Duodenal mucosa (tissue), 2 donors: ENCODE measurements around the gene SERPINA9.

Experiments used
- H3K27ac ChIP-seq: one replicate; pipeline ENCODE4 v1.7.0; 2013; ENCODE audit warnings: low read depth, low read length
- H3K27me3 ChIP-seq, 2 donors: one replicate each; pipeline ENCODE4 v1.7.0; 2013; ENCODE audit warnings: low read length in 2 of 2, control low read depth in 1 of 2; ENCODE audit not compliant: insufficient read depth in 2 of 2, control insufficient read depth in 1 of 2
- H3K36me3 ChIP-seq, 2 donors: one replicate each; pipeline ENCODE4 v1.7.0; 2013; ENCODE audit warnings: low read length in 2 of 2, control low read depth in 1 of 2; ENCODE audit not compliant: insufficient read depth in 2 of 2, control insufficient read depth in 1 of 2
- H3K4me1 ChIP-seq, 2 donors: one replicate each; pipeline ENCODE4 v1.7.0; 2013; ENCODE audit warnings: low read length in 2 of 2, control low read depth in 1 of 2; ENCODE audit not compliant: insufficient read depth in 2 of 2, control insufficient read depth in 1 of 2
- H3K4me3 ChIP-seq, 2 donors: one replicate each; pipeline ENCODE4 v1.7.0; 2013; ENCODE audit warnings: low read length in 2 of 2, low read depth in 1 of 2
- H3K9ac ChIP-seq, 2 donors: one replicate each; pipeline ENCODE4 v1.7.0; 2013; ENCODE audit warnings: low read length in 2 of 2, low read depth in 1 of 2
- H3K9me3 ChIP-seq, 2 donors: one replicate each; pipeline ENCODE4 v1.7.0; 2013; ENCODE audit warnings: low read length in 2 of 2, control low read depth in 1 of 2; ENCODE audit not compliant: control insufficient read depth in 1 of 2

Gene SERPINA9

DNA sequence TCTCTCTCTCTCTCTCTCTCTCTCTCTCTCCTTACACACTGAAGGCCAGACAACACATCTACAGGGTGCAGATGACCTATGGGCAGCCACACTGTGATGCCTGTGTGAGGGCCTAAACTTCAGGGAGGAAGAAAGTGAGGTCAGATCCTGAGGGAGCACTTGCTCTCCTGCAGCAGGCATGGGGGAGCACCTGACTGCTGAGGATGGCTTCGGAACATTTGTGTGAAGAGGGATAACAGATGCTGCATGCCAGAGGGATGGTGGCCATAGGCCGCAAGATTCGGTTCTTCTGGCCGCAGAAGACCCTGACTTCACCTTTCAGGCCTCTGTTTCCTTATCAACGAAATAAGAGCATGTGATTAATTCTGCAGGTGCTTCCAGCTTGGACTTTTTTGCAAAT is 11.7 kb downstream of the SERPINA9 start:
- H3K9me3 ChIP-seq = peaks cover 8 to 10% of the 10 kb centered on the region in 2 donors
- no peaks in the 10 kb centered on the region for H3K27me3 ChIP-seq
- no peaks in the 10 kb centered on the region for H3K4me1 ChIP-seq
- H3K27ac ChIP-seq = no peak overlapping the region
- H3K9ac ChIP-seq = no peak overlapping the region
- H3K4me3 ChIP-seq = no peak overlapping the region
- H3K36me3 ChIP-seq = no peaks in the 10 kb centered on the region

DNA sequence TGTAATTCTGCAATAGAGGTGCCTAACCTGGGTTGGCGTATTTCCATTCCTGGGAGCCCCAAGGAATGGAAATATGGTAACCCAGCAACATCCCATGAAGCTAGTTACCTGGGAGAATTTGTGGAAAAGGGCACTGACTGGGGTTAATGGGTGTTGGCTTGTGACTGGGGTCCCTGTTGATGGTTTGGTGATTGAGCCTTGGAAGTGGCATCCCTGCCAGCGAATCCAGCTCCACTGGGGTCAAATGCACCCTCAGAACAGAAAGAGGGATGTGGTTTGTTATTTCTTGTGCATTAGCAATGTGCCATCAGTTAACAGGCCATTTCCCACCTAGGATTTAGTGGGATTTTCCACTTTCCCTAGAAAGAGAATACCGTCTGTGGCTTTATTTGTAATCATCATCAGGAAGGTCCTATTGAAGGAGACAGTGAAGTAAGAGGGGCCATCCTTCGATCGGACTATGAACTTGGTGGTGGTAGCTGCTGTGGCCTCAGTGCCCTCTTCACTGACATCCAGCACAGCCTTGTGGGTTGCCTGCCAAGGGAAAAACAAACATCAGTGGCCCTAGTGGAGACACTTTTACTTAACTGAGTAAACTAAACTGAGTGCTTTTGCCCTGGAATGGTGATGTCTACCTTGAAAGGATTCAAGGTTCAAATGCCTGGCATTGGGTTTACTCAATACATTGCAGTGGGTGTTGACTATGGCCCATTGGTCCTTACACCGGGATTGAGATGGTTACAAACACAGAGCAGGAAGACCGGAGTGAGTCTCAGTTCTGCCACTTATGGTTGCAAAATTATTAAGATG is 13.0 kb downstream of the SERPINA9 start:
- H3K4me3 ChIP-seq = no peak overlapping the region
- no peak overlapping the region for H3K27ac ChIP-seq
- no peaks in the 10 kb centered on the region for H3K4me1 ChIP-seq
- H3K9me3 ChIP-seq = peaks cover 8 to 10% of the 10 kb centered on the region in 2 donors
- no peak overlapping the region for H3K9ac ChIP-seq
- no peaks in the 10 kb centered on the region for H3K36me3 ChIP-seq
- H3K27me3 ChIP-seq = no peaks in the 10 kb centered on the region

DNA sequence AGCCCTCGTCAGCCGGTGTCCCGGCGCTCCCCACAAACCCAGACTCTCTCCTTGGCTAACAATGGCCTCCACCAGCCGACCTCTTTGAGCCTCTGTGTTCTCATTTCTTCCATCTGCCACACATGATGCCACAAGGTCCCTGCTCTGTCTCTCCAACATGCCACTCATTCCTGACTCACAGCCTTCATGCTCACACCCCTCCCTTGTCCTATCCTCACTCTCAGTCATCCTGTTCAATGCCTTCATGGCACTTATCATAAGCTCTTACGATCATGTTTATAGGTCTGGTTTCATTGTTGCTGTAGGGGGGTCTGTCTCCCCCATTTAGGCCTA is 13.8 kb downstream of the SERPINA9 start:
- no peak overlapping the region for H3K9ac ChIP-seq
- H3K36me3 ChIP-seq = no peaks in the 10 kb centered on the region
- H3K4me3 ChIP-seq = no peak overlapping the region
- H3K27ac ChIP-seq = no peak overlapping the region
- H3K9me3 ChIP-seq = peaks cover 8 to 10% of the 10 kb centered on the region in 2 donors
- H3K27me3 ChIP-seq = no peaks in the 10 kb centered on the region
- no peaks in the 10 kb centered on the region for H3K4me1 ChIP-seq

DNA sequence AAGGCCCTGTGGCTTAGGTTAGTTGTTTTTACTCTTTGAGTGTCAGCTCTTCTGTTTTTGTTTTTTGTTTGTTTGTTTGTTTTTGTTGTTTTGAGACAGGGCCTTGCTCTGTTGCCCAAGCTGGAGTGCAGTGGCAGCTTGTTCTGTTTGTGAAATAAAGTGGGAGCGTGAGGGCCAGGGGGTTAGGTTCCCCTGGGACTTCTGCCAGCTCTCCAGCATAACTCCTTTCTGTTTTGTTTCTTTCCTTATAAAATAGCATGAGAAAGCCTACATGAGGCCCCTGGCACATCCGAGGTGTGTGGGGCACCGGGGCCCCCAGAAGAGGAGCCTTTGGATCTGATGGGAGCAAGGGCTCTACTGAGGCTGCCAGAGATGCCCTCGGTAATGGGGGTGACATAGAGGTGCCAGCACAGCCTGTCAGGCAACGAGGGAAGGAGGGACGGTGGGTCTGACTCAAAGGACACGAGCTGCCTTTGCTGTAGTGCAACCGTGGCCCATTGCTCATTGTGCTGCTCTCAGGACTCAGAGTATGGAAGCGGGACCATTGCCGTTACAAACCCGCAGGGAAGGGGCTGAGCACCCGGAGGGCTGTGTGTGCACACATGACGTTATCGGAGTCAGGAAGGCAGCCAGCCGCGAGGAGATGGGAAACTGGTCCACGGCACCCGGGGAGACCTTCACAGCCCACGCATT is 14.3 kb downstream of the SERPINA9 start:
- H3K9me3 ChIP-seq = peaks cover 8 to 10% of the 10 kb centered on the region in 2 donors
- no peaks in the 10 kb centered on the region for H3K36me3 ChIP-seq
- H3K9ac ChIP-seq = no peak overlapping the region
- no peak overlapping the region for H3K27ac ChIP-seq
- H3K27me3 ChIP-seq = no peaks in the 10 kb centered on the region
- H3K4me1 ChIP-seq = no peaks in the 10 kb centered on the region
- no peak overlapping the region for H3K4me3 ChIP-seq

DNA sequence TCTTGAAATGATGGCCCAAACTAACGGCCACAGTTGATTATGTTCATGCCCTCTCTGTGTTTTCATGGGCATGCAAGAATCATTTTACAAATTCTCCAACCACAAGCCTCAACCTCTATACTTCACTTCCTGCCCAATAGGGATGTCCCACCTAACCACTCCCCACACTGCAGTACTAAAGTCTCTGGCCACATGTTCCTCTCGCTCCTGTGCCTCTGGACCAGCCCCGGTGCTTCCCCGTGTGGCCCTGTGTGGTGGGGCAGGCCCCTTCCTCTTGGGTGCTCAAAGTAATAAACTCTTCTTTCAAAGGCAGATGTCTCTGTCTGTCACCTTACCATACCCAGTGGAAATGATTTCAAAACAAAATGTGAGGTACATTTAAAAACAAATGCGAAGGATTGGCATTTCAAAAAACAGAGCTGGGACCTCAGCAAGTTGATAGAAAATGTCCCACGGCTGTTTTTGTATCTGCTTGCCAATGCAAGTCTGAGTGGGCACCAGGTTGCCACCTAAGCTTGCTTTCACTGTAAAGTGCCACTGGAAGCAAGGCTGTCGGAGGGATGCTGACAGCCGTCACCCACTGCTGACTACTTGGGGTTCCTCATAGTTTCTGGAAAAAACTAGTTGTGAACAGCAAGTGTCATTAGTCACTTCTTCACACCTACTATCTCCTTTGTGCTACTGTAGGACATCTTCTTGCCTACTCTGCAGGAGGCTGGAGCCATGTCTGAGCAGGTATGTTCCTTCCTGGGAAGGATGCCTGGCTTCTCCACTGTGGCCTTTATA is 15.2 kb downstream of the SERPINA9 start:
- Histone ChIP-seq H3K9me3 (peaks cover 8 to 10% of the 10 kb centered on the region in 2 donors), H3K9ac (no peak overlapping the region), H3K27me3 (no peaks in the 10 kb centered on the region), H3K36me3 (no peaks in the 10 kb centered on the region), H3K4me3 (no peak overlapping the region), H3K27ac (no peak overlapping the region), H3K4me1 (no peaks in the 10 kb centered on the region)

DNA sequence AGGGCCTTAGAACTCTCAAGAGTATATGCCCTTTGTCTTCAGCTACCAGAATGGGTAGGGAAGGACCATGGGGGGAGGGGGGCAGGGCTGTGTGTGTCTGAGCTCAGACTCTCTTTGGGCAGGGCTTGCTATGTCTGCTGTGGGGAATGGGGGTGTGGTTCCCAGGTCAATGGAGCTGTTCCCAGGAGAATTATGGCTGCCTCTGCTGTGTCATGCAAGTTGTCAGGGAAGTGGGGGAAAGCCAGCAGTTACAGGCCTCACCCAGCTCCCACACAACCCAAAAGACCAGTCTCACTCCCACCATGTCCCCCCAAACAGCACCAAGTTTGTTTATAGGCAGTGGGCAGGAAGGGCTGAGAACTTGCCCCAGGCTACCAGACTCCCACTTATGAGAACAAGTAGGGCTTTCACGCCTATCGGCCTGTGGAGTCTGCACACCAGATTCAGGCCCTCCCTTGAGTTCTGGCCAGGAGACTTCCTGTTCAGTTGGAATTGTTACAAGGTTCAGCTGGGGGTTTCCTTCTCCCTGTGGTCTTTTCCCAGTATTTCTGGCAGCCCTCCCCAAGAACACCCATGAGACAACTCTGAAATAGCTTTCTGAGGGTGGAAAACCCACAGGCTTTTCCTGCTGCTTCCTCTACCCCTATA is 17.3 kb downstream of the SERPINA9 start:
- Histone ChIP-seq H3K4me1 (no peaks in the 10 kb centered on the region), H3K27me3 (no peaks in the 10 kb centered on the region), H3K27ac (no peak overlapping the region), H3K9me3 (peaks cover 0 to 2% of the 10 kb centered on the region in 2 donors), H3K36me3 (no peaks in the 10 kb centered on the region), H3K4me3 (no peak overlapping the region), H3K9ac (no peak overlapping the region)

DNA sequence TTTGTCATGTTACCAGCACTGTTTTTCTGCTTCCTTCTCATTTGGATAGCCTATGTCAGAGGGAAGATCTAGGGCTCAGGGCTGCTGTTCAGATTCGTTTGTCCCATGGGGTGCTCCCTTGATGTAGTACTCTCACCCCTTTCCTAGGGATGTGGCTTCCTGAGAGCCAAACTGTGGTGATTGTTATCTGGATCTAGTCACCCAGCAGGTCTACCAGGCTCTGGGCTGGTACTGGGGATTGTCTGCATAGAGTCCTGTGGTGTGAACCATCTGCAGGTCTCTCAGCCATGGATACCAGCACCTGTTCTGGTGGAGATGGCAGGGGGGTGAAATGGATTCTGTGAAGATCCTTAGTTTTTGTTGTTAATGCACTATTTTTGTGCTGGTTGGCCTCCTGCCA is 17.9 kb downstream of the SERPINA9 start:
- no peaks in the 10 kb centered on the region for H3K9me3 ChIP-seq
- H3K4me3 ChIP-seq = no peak overlapping the region
- no peak overlapping the region for H3K27ac ChIP-seq

DNA sequence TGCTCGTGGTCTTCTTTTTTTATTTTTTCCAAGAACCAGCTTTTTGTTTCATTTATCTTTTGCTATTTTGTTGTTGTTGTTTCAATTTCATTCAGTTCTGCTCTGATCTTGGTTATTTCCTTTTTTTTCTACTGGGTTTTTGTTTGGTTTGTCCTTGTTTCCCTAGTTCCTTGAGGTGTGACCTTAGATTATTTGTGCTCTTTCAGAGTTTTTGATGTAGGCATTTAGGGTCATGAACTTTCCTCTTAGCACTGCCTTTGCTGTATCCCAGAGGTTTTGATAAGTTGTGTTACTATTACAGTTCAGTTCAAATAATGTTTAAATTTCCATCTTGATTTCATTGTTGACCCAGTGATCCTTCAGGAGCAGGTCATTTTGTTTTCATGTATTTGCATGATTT is 20.1 kb downstream of the SERPINA9 start:
- Histone ChIP-seq H3K9ac (no peak overlapping the region), H3K4me3 (no peak overlapping the region), H3K27me3 (peaks cover 0 to 3% of the 10 kb centered on the region in 2 donors), H3K9me3 (no peaks in the 10 kb centered on the region), H3K27ac (no peak overlapping the region), H3K36me3 (no peaks in the 10 kb centered on the region), H3K4me1 (no peaks in the 10 kb centered on the region)

More for the DNA sequence above, 17.9 kb downstream of the SERPINA9 start:
- Histone ChIP-seq H3K4me1 (no peaks in the 10 kb centered on the region), H3K9ac (no peak overlapping the region), H3K36me3 (no peaks in the 10 kb centered on the region), H3K27me3 (no peaks in the 10 kb centered on the region)

DNA sequence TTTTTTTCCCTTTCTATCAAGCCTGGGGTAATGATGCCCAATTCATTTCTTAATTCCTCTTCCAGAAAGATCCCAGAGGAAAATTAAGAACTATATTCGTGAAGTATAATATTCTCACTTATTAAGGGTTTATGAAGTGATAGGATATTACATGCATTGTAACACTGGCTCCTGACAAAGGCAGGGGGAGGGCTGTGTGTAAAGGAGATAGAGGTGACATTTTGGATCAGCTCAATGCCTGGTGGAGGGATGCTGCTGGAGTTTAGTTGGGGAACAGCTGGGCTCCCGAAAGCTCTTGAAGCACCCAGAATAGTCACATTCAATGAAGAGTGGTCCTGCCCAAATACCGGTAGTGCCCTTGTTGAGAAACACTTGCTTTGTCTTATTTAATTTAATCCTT is 24.2 kb downstream of the SERPINA9 start:
- Histone ChIP-seq H3K4me3 (no peak overlapping the region), H3K4me1 (no peaks in the 10 kb centered on the region), H3K9ac (no peak overlapping the region), H3K9me3 (no peaks in the 10 kb centered on the region), H3K27ac (no peak overlapping the region), H3K27me3 (peaks cover 0 to 3% of the 10 kb centered on the region in 2 donors), H3K36me3 (no peaks in the 10 kb centered on the region)
